HG02885 (cell line): ENCODE results near the gene SPEM3.
"Not testable (repeated sequence)": the region's sequence is repeated elsewhere in the genome, so short reads cannot be mapped to it uniquely, and the experiment has no call there.

Experiments used
- ATAC-seq: cut with Tn5 transposase; IDR thresholded peaks from one replicate; pipeline ENCODE4 v1.9.1; 2021; ENCODE audit warnings: mild to moderate bottlenecking; ENCODE audit not compliant: unreplicated experiment, poor library complexity

SPEM3 gene

GRCh38 chr17:7468290-7468689 is 39.6 kb downstream of the SPEM3 start:
- ATAC-seq = no peak

- ATAC-seq = no peak
These were observed 40.2 kb downstream of the SPEM3 start for GRCh38 chr17:7468804-7469389.

GRCh38 chr17:7469843-7470242 is 41.2 kb downstream of the SPEM3 start:
- not testable (repeated sequence) for ATAC-seq

- ATAC-seq = not testable (repeated sequence)
These were observed 41.9 kb downstream of the SPEM3 start for GRCh38 chr17:7470457-7470973.

- ATAC-seq = no peak
These were observed 43.1 kb downstream of the SPEM3 start for GRCh38 chr17:7471729-7472128.

GRCh38 chr17:7474767-7475166 is 46.1 kb downstream of the SPEM3 start:
- ATAC-seq = not testable (repeated sequence)

GRCh38 chr17:7475764-7476422 is 47.2 kb downstream of the SPEM3 start:
- no peak for ATAC-seq

GRCh38 chr17:7476494-7476893 is 47.8 kb downstream of the SPEM3 start:
- ATAC-seq = no peak

GRCh38 chr17:7476951-7477350 is 48.3 kb downstream of the SPEM3 start:
- ATAC-seq = no peak

- ATAC-seq = no peak
These were observed 49.0 kb downstream of the SPEM3 start for GRCh38 chr17:7477392-7478275.

GRCh38 chr17:7478276-7479212 is 49.9 kb downstream of the SPEM3 start:
- ATAC-seq = no peak

GRCh38 chr17:7479213-7480088 is 50.8 kb downstream of the SPEM3 start, which contains the start of gene ZBTB4:
Gene ZBTB4, minus strand, starts transcription at chr17:7479631. Its CDS starts 12,830 bp downstream, at chr17:7466801.
- ATAC-seq = no peak

GRCh38 chr17:7480089-7480384 is 51.4 kb downstream of the SPEM3 start:
- ATAC-seq = no peak

- ATAC-seq = not testable (repeated sequence)
These were observed 52.6 kb downstream of the SPEM3 start, which contains the start of gene SLC35G6 for GRCh38 chr17:7481275-7481674. Gene SLC35G6, plus strand, starts transcription at chr17:7481446. Its CDS starts 71 bp downstream, at chr17:7481517.

GRCh38 chr17:7481842-7482741 is 53.4 kb downstream of the SPEM3 start:
- not testable (repeated sequence) for ATAC-seq
